ENCODE data around the gene SLC35F1. TPM values are rescaled to one million over a fixed set of nuclear protein-coding genes. Genes with fewer than 3 reads are reported as not detected.

Gene SLC35F1
- total and polyA plus RNA-seq, 2 donors (not counting 1 experiment from before 2014, with no cell fraction given): not detected

DNA sequence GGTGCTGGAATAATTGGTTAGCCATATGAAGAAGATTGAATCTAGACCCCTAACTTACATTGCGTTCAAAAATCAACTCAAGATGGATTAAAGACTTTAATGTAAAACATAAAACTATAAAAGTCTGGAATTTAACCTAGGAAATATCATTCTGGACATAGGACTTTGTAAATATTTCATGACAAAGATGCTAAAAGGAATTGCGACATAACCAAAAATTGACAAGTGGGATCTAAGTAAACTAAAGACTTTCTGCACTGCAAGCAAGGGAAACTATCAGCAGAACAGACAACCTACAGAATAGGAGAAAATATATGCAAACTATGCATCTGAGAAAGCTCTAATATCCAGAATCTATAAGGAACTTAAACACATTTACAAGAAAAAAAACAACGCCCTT is 45.5 kb upstream of the SLC35F1 start:
- Histone ChIP-seq H3K27me3 (replicated peaks in 1 of 4; ENCODE audit: control extremely low read depth in 1 of 4, control insufficient read depth in 3 of 4, insufficient read depth in 4 of 4, low read length in 3 of 4) (no peaks in the 10 kb centered on the region), H3K36me3 (replicated peaks in 1 of 2; ENCODE audit: control extremely low read depth in 1 of 2, control insufficient read depth in 1 of 2, extremely low read depth in 1 of 2, insufficient read depth in 2 of 2, low read length in 1 of 2) (no peaks in the 10 kb centered on the region), H2AFZ (ENCODE audit: insufficient read depth, low read depth, low read length, poor library complexity, severe bottlenecking) (no peak overlapping the region), H3K9me3 (ENCODE audit: control extremely low read depth in 1 of 3, control insufficient read depth in 2 of 3, insufficient read depth in 1 of 3, low read length in 2 of 3) (peaks cover 0 to 1% (median 1%) of the 10 kb centered on the region in 3 donors), H3K9ac (ENCODE audit: low read length) (no peak overlapping the region), H3K27ac (ENCODE audit: low read length in 2 of 2) (no peak overlapping the region), H3K4me3 (ENCODE audit: control extremely low read depth in 1 of 5, extremely low read depth in 1 of 5, insufficient read depth in 1 of 5, low read depth in 2 of 5, low read length in 4 of 5) (no peak overlapping the region), H3K4me2 (replicated peaks; ENCODE audit: low read depth, low read length, poor library complexity, severe bottlenecking) (no peak overlapping the region), H3K79me2 (ENCODE audit: control insufficient read depth, insufficient read depth, low read length) (no peaks in the 10 kb centered on the region), H3K4me1 (ENCODE audit: control insufficient read depth in 2 of 2, insufficient read depth in 2 of 2, low read length in 2 of 2) (no peaks in the 10 kb centered on the region), H4K20me1 (ENCODE audit: control insufficient read depth, insufficient read depth, low read length, poor library complexity, severe bottlenecking) (no peaks in the 10 kb centered on the region)
- ChIA-PET POLR2A (no interaction called here), CTCF (interaction anchor here (0.5 kb wide), 1 partner anchor 1008 kb away, joined by 3 read pairs; no protein-coding TSS in a partner anchor)
- H3K4me3 Mint-ChIP-seq: no peak overlapping the region
- peaks cover 8% of the 10 kb centered on the region for H3K9me3 Mint-ChIP-seq (ENCODE audit: insufficient read depth)
- intact Hi-C loops (cut with micrococcal nuclease): no loop called here
- DNase-seq (no peak), ATAC-seq (ENCODE audit: low read depth) (no peak)
- H3K27ac Mint-ChIP-seq: no peak overlapping the region
- TF ChIP-seq CTCF (IDR thresholded peaks at IDR 0.05): no peak
- TF ChIP-seq EZH2 (IDR thresholded peaks at IDR 0.05; ENCODE audit: borderline replicate concordance, insufficient read depth, low read depth, low read length, poor library complexity, severe bottlenecking): no peak
- no peaks in the 10 kb centered on the region for H3K4me1 Mint-ChIP-seq
- no peaks in the 10 kb centered on the region for H3K27me3 Mint-ChIP-seq
- WGBS (ENCODE audit: insufficient coverage): 100% methylated on average over 1 of the region's 3 CpGs

GRCh38 chr6:117866561-117866960 is 40.5 kb upstream of the SLC35F1 start:
- Histone ChIP-seq H3K9me3 (ENCODE audit: control extremely low read depth in 1 of 3, control insufficient read depth in 2 of 3, insufficient read depth in 1 of 3, low read length in 2 of 3) (peaks cover 0 to 3% (median 2%) of the 10 kb centered on the region in 3 donors), H3K4me3 (ENCODE audit: control extremely low read depth in 1 of 5, extremely low read depth in 1 of 5, insufficient read depth in 1 of 5, low read depth in 2 of 5, low read length in 4 of 5) (no peak overlapping the region), H3K36me3 (replicated peaks in 1 of 2; ENCODE audit: control extremely low read depth in 1 of 2, control insufficient read depth in 1 of 2, extremely low read depth in 1 of 2, insufficient read depth in 2 of 2, low read length in 1 of 2) (no peaks in the 10 kb centered on the region), H3K9ac (ENCODE audit: low read length) (no peak overlapping the region), H3K4me2 (replicated peaks; ENCODE audit: low read depth, low read length, poor library complexity, severe bottlenecking) (no peak overlapping the region), H3K4me1 (ENCODE audit: control insufficient read depth in 2 of 2, insufficient read depth in 2 of 2, low read length in 2 of 2) (no peaks in the 10 kb centered on the region), H2AFZ (ENCODE audit: insufficient read depth, low read depth, low read length, poor library complexity, severe bottlenecking) (no peak overlapping the region), H4K20me1 (ENCODE audit: control insufficient read depth, insufficient read depth, low read length, poor library complexity, severe bottlenecking) (no peaks in the 10 kb centered on the region), H3K79me2 (ENCODE audit: control insufficient read depth, insufficient read depth, low read length) (no peaks in the 10 kb centered on the region), H3K27ac (ENCODE audit: low read length in 2 of 2) (no peak overlapping the region), H3K27me3 (replicated peaks in 1 of 4; ENCODE audit: control extremely low read depth in 1 of 4, control insufficient read depth in 3 of 4, insufficient read depth in 4 of 4, low read length in 3 of 4) (no peaks in the 10 kb centered on the region)
- H3K4me3 Mint-ChIP-seq: no peak overlapping the region
- no peaks in the 10 kb centered on the region for H3K4me1 Mint-ChIP-seq
- ATAC-seq (ENCODE audit: low read depth): no peak
- 76% methylated on average over 3 of the region's 4 CpGs for WGBS (ENCODE audit: insufficient coverage)
- peaks cover 6% of the 10 kb centered on the region for H3K9me3 Mint-ChIP-seq (ENCODE audit: insufficient read depth)
- intact Hi-C loops (cut with micrococcal nuclease): no loop called here
- POLR2A ChIA-PET: no interaction called here
- no peak overlapping the region for H3K27ac Mint-ChIP-seq
- TF ChIP-seq CTCF (IDR thresholded peaks at IDR 0.05) (no peak), EZH2 (IDR thresholded peaks at IDR 0.05; ENCODE audit: borderline replicate concordance, insufficient read depth, low read depth, low read length, poor library complexity, severe bottlenecking) (no peak)
- CTCF ChIA-PET: no interaction called here
- no peaks in the 10 kb centered on the region for H3K27me3 Mint-ChIP-seq
- DNase-seq: no peak
